Immature natural killer cell (primary cell): Measurements from ENCODE around the gene KAZN. TPM values are rescaled to one million over a fixed set of nuclear protein-coding genes. Genes with fewer than 3 reads are reported as not detected.
"Not testable (repeated sequence)": the region's sequence is repeated elsewhere in the genome, so short reads cannot be mapped to it uniquely, and the experiment has no call there.

ENCODE experiments used
- DNase-seq, 3 donors: peaks; one replicate each; pipeline ENCODE4 v3.0.0; 2022; ENCODE audit warnings: mixed read lengths in 1 of 3
- H3K27ac Mint-ChIP-seq, 6 donors: one replicate each; pipeline ENCODE4 v1.8.0; 2020; ENCODE audit warnings: mixed read lengths in 6 of 6, mild to moderate bottlenecking in 5 of 6, inconsistent platforms in 4 of 6, moderate library complexity in 3 of 6
- H3K27me3 Mint-ChIP-seq, 3 donors: one replicate each; pipeline ENCODE4 v1.8.0; 2020 to 2021; ENCODE audit warnings: low read depth in 3 of 3, mild to moderate bottlenecking in 3 of 3, mixed read lengths in 3 of 3, moderate library complexity in 3 of 3, inconsistent platforms in 1 of 3
- H3K36me3 Mint-ChIP-seq, 3 donors: one replicate each; pipeline ENCODE4 v1.8.0; 2020; ENCODE audit warnings: mixed read lengths in 3 of 3, inconsistent platforms in 2 of 3, mild to moderate bottlenecking in 2 of 3
- H3K4me1 Mint-ChIP-seq, 2 donors: one replicate each; pipeline ENCODE4 v1.8.0; 2020; ENCODE audit warnings: inconsistent platforms in 2 of 2, mild to moderate bottlenecking in 2 of 2, mixed read lengths in 2 of 2, moderate library complexity in 1 of 2
- H3K4me3 Mint-ChIP-seq, 5 donors: one replicate each; pipeline ENCODE4 v1.8.0; 2020; ENCODE audit warnings: mild to moderate bottlenecking in 5 of 5, mixed read lengths in 5 of 5, inconsistent platforms in 3 of 5, moderate library complexity in 3 of 5
- H3K9me3 Mint-ChIP-seq, 6 donors: one replicate each; pipeline ENCODE4 v1.8.0; 2020; ENCODE audit warnings: mild to moderate bottlenecking in 6 of 6, mixed read lengths in 6 of 6, inconsistent platforms in 4 of 6, moderate library complexity in 3 of 6
- polyA plus RNA-seq, 3 donors: library from polyadenylated mRNA; unstranded; fragments of 300-500 nt; fragmentation: Illumina TruSeq; gene quantifications; one replicate each; pipeline ENCODE4 v1.2.3, GENCODE V29; 2021

The KAZN gene
- polyA plus RNA-seq, 3 donors from 2014 or later = 0.24 TPM; not detected in 2

DNA sequence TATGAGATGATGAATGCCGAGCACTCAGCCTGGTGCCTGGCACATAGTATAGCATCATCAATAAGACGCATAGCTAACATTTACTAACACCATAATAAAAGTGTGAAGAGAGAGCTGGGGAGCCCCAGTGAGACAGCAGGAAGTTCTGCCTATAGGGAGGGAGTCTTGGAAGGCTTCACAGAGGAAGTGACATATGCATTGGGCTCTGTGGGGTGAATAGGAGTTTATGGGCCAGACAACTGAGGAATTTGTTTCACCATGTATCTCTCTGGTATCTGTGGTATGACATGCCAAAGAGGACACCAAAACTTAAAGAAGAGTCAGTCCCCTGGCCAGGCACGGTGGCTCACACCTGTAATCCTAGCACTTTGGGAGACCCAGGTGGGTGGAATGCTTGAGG is 436.8 kb downstream of the KAZN start:
- H3K27me3 Mint-ChIP-seq = peaks cover 0 to 7% (median 0%) of the 10 kb centered on the region in 3 donors
- no peak for DNase-seq
- no peaks in the 10 kb centered on the region for H3K36me3 Mint-ChIP-seq
- no peak overlapping the region for H3K4me3 Mint-ChIP-seq
- no peak overlapping the region for H3K27ac Mint-ChIP-seq
- peaks cover 0 to 5% of the 10 kb centered on the region in 2 donors for H3K4me1 Mint-ChIP-seq
- H3K9me3 Mint-ChIP-seq = no peaks in the 10 kb centered on the region

DNA sequence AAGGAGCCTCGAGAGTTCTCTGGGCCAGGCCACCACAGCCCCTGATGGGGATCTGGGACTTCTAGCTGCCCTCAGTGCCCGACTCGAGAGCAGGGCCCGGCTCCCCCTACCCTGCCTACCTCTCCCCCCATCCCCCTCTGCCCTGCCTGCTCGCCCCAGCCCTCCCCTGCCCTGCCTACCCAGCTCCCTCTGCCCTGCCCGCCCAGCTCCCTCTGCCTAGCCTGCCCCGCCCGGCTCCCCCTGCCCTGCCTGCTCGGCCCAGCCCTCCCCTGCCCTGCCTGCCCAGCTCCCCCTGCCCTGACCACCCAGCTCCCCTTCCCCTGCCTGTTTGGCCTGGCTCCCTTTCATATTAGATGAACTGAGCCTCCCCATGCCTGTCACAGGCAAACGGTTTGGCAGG is 437.6 kb downstream of the KAZN start:
- H3K27ac Mint-ChIP-seq = no peak overlapping the region
- H3K27me3 Mint-ChIP-seq = peaks cover 0 to 7% (median 0%) of the 10 kb centered on the region in 3 donors
- H3K36me3 Mint-ChIP-seq = no peaks in the 10 kb centered on the region
- H3K4me1 Mint-ChIP-seq = peaks cover 0 to 5% of the 10 kb centered on the region in 2 donors
- no peak overlapping the region for H3K4me3 Mint-ChIP-seq
- no peak for DNase-seq
- H3K9me3 Mint-ChIP-seq = no peaks in the 10 kb centered on the region

DNA sequence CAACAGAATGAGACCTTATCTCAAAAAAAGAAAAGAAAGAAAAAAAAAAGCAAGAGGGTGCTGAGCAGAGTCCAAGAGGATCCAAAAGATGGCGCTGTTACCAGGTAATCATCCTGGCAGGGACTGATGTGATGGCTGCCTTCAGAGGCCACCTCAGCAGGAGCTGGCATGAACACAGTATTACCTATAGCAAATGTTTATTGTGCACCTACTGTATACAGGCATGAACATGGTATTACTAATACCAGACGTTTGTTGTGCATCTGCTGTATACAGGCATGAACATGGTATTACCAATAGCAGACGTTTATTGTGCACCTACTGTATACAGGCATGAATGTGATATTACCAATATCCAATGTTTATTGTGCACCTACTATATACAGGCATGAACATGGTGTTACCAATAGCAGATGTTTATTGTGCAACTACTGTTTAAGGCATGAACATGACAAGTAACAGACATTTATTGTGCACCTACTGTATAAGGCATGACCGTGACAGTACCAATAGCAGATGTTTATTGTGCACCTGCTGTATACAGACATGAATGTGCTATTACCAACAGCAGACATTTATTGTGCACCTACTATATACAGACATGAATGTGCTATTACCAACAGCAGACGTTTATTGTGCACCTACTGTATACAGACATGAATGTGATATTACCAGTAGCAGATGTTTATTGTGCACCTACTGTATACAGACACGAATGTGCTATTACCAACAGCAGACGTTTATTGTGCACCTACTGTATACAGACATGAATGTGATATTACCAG is 439.9 kb downstream of the KAZN start:
- Mint-ChIP-seq H3K9me3 (no peaks in the 10 kb centered on the region), H3K27ac (no peak overlapping the region), H3K4me1 (peaks cover 0 to 5% of the 10 kb centered on the region in 2 donors), H3K4me3 (no peak overlapping the region), H3K27me3 (peaks cover 0 to 7% (median 3%) of the 10 kb centered on the region in 3 donors), H3K36me3 (no peaks in the 10 kb centered on the region)
- DNase-seq = peak; percentile 13 to 38 (median 22)

DNA sequence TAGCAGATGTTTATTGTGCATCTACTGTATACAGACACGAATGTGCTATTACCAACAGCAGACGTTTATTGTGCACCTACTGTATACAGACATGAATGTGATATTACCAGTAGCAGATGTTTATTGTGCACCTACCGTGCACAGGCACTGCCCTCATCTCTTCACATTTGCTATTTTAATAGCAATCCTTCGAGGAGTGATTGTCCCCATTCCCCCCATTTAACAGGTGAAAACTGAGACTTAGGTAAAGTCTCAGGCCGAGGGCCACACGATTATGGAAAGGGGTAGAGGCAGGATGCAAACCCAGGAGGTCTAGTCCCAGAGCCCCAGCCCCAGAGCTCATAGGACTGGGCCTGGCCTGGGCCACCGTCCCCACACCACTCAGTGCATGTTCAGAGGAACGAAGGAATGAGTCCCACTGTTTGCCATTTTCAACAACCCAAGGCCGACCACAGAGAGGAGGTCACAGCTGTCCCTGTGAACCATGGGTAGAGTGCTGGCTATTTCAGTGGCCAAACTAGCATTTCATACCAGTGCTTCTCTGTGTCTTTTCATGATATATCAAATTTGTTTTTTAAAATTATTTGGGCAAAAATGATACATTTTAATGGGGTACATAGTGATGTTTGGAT is 440.6 kb downstream of the KAZN start:
- H3K27ac Mint-ChIP-seq = no peak overlapping the region
- DNase-seq = no peak
- H3K4me1 Mint-ChIP-seq = peaks cover 0 to 1% of the 10 kb centered on the region in 2 donors
- no peaks in the 10 kb centered on the region for H3K9me3 Mint-ChIP-seq
- peaks cover 0 to 7% (median 3%) of the 10 kb centered on the region in 3 donors for H3K27me3 Mint-ChIP-seq
- no peak overlapping the region for H3K4me3 Mint-ChIP-seq
- no peaks in the 10 kb centered on the region for H3K36me3 Mint-ChIP-seq

DNA sequence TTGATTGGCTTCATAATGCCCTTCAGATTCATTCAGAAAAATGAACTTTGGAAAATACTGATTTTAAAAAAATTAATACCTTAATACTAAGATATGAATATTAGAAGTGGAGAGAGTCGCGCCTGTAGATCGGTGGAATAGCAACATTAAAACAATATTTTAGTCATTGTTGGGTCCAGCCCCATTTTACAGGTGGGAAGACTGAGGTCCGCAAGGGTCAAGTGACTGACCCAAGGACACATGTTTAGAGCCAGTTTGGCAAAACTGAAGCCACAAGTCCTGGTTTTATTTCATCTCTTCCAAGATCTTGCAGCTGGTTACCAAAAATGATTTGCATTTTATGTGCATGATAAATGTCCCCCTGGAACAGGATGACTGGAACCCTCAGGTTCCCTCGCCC is 441.4 kb downstream of the KAZN start:
- H3K9me3 Mint-ChIP-seq = no peaks in the 10 kb centered on the region
- H3K4me1 Mint-ChIP-seq = no peaks in the 10 kb centered on the region

DNA sequence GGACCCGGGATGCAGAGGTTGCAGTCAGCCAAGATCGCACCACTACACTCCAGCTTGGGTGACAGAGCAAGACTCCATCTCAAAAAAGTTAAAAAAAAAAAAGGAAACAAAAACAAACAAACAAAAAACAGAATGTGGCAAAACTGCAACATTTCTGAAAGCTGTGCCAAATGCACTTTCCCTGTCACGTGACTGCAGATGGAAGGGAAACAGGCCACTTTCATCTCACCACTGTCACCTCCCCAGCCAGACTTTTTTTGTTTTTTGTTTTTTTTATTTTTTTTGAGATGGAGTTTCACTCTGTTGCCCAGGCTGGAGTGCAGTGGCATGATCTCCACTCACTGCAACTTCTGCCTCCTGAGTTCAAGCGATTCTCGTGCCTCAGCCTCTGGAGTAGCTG is 442.2 kb downstream of the KAZN start:
- H3K27me3 Mint-ChIP-seq, H3K4me1 Mint-ChIP-seq, H3K9me3 Mint-ChIP-seq, H3K4me3 Mint-ChIP-seq, DNase-seq, H3K36me3 Mint-ChIP-seq, H3K27ac Mint-ChIP-seq: not testable (repeated sequence)

More for the DNA sequence above, 441.4 kb downstream of the KAZN start:
- Mint-ChIP-seq H3K4me3 (no peak overlapping the region), H3K27me3 (peaks cover 0 to 7% (median 3%) of the 10 kb centered on the region in 3 donors), H3K36me3 (no peaks in the 10 kb centered on the region), H3K27ac (no peak overlapping the region)
- no peak for DNase-seq

DNA sequence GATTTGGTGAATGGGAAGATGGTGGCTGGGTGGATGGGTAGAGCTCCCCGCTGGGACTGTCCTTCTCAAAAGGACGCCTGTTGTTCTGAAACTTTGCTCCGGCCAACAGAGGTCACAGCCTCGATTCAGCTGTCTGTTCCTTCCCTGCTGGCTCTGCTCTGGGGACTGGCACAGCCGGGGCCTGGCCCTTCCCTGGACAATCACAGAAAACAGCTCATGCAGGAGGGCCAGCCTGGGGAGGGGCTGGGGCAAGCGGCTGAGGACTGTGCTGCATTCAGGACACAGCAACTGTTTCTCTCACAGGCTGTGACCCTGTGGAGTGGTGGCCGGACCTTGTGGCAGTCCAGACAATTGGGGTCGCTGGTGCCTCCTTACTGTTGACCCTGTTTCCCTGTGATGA is 444.4 kb downstream of the KAZN start:
- Mint-ChIP-seq H3K9me3 (no peaks in the 10 kb centered on the region), H3K4me1 (no peaks in the 10 kb centered on the region), H3K27ac (no peak overlapping the region), H3K36me3 (no peaks in the 10 kb centered on the region), H3K27me3 (peaks cover 0 to 4% (median 3%) of the 10 kb centered on the region in 3 donors), H3K4me3 (no peak overlapping the region)
- DNase-seq = no peak

DNA sequence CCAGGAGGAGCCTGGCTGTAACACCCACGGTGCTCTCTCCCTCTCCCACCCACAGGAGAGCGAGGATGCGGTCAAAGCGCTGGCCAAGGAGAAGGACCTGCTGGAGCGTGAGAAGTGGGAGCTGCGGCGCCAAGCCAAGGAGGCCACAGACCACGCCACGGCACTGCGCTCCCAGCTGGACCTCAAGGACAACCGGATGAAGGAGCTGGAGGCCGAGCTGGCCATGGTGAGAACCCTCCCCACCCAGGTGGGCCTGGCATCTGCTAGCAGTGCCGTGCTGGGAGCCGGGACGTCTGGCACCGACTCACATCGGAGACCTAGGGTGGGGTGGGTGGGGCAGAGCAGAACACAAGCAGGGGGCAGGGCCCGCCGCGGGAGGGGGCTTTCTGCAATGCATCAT is 445.4 kb downstream of the KAZN start:
- DNase-seq = no peak
- H3K27me3 Mint-ChIP-seq = peaks cover 0 to 4% (median 2%) of the 10 kb centered on the region in 3 donors
- H3K27ac Mint-ChIP-seq = no peak overlapping the region
- H3K4me1 Mint-ChIP-seq = no peaks in the 10 kb centered on the region
- H3K36me3 Mint-ChIP-seq = no peaks in the 10 kb centered on the region
- no peak overlapping the region for H3K4me3 Mint-ChIP-seq
- no peaks in the 10 kb centered on the region for H3K9me3 Mint-ChIP-seq

DNA sequence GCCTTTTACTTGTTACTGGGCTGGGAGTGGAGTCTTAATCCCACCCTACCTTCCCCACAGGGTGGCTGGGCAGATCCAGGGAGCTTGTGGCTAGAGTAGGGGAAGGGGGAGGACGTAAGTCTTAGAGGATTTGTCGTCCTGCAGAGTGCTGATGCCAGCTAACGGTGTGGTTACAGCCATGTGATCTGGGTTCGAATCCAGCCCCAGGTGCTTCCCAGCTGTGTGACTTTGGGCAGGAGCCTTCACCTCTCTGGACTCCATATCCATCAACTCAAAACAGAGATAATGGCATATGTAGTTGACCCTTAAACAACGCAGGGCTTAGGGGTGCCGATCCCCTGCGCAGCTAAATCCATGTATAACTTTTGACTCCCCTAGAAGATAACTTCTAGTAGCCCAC is 446.6 kb downstream of the KAZN start:
- Mint-ChIP-seq H3K27ac (no peak overlapping the region), H3K27me3 (peaks cover 0 to 4% (median 2%) of the 10 kb centered on the region in 3 donors), H3K4me3 (no peak overlapping the region), H3K4me1 (no peaks in the 10 kb centered on the region), H3K9me3 (no peaks in the 10 kb centered on the region), H3K36me3 (no peaks in the 10 kb centered on the region)
- DNase-seq = no peak

DNA sequence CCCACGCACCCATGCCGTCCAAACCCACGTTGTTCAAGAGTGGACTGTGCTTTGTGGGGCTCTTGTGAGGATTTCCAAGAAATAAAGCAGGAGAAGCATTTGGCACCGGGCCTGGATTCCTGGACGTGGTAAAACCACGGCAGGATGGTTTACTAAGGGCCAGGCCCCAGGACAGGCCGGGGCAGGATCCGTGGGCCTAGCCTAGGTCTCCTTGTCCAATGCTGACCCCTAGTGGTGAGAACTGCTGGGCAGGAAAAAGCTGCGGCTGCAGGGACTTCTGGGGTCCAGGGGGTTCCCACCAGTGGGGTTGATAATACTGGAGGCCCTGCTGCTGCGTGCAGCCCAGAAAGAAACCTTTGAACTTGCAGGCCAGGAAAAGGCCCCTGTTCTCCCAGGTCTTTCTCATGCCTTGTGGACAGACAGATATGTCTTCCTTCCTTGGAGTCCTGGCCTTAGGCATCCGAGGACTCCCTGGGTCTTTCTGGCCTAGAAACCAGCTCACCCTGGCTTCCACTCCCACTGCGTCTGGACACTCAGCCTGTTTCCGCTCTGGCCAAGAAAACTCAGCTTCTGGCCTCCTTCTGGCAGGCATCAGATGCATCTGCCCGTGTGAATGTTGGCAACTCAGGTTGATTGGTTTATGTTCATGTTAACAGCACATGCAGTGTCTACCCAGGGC is 448.1 kb downstream of the KAZN start:
- Mint-ChIP-seq H3K4me1 (no peaks in the 10 kb centered on the region), H3K27me3 (peaks cover 0 to 4% (median 2%) of the 10 kb centered on the region in 3 donors), H3K36me3 (no peaks in the 10 kb centered on the region), H3K27ac (no peak overlapping the region), H3K4me3 (no peak overlapping the region), H3K9me3 (no peaks in the 10 kb centered on the region)
- DNase-seq = peak; percentile 54 to 61 (median 58)

DNA sequence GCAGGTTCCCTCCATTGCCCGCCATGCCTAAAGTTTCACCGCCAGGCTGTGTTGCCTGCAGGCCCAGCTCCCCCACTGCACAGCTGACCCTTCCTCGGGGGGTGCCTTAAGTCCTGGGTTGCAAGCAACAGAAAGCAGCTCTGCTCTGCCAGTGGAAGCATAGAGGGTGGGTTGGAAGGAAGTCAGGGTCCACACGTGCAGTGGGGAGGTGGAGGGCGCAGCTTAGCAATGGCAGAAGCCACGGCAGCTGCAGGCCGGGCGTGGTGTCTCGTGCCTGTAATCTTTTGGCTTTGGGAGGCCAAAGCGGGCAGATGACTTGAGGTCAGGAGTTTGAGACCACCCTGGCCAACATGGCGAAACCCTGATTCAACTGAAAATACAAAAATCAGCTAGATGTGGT is 448.8 kb downstream of the KAZN start:
- peaks cover 0 to 3% (median 2%) of the 10 kb centered on the region in 3 donors for H3K27me3 Mint-ChIP-seq
- H3K27ac Mint-ChIP-seq = no peak overlapping the region
- no peaks in the 10 kb centered on the region for H3K4me1 Mint-ChIP-seq
- DNase-seq = no peak
- H3K9me3 Mint-ChIP-seq = no peaks in the 10 kb centered on the region
- H3K4me3 Mint-ChIP-seq = no peak overlapping the region
- H3K36me3 Mint-ChIP-seq = no peaks in the 10 kb centered on the region

DNA sequence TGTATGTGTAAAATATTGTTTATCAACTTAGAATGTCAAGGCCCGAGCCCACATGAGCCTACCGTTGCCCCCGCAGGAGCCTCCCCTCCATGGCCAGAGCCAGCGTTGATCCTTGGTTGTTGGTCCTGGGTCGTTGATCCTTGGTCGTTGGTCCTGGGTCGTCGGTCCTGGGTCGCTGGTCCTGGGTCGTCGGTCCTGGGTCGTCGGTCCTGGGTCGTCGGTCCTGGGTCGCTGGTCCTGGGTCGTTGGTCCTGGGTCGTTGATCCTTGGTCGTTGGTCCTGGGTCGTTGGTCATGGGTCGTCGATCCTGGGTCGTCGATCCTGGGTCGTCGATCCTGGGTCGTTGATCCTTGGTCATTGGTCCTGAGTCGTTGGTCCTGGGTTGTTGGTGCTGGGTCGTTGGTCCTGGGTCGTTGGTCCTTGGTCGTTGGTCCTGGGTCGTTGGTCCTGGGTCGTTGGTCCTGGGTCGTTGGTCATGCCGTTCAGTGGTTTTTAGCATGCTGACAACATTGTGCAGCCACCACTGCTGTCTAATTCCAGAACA is 450.0 kb downstream of the KAZN start:
- Mint-ChIP-seq H3K27ac (no peak overlapping the region), H3K4me3 (no peak overlapping the region), H3K9me3 (no peaks in the 10 kb centered on the region), H3K4me1 (no peaks in the 10 kb centered on the region), H3K36me3 (no peaks in the 10 kb centered on the region), H3K27me3 (peaks cover 1 to 2% (median 2%) of the 10 kb centered on the region in 3 donors)
- no peak for DNase-seq

DNA sequence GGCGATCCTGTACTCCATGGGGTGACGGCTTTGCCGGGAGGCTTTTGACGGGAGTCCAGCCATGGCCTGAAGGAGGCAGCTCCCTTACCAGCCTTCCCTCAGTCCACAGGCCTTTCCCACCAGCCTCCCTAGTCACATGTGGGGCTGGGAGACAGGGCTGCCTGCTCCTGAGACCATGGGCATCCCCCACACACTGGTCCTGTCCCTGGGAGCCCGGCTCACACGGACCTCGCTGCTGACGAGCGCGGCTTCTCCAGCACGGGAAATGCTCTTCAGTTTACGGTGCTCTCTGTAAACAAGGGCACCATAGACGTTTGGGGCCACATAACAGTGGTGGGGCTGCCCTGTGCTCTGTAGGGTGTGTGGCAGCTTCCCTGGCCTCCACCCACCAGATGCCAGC is 450.6 kb downstream of the KAZN start:
- Mint-ChIP-seq H3K27me3 (peaks cover 1 to 2% (median 2%) of the 10 kb centered on the region in 3 donors), H3K4me1 (no peaks in the 10 kb centered on the region), H3K36me3 (no peaks in the 10 kb centered on the region), H3K4me3 (no peak overlapping the region), H3K27ac (no peak overlapping the region), H3K9me3 (no peaks in the 10 kb centered on the region)
- no peak for DNase-seq
